GM21390 (cell line): ENCODE results near the gene RIOK3.
"Not testable (repeated sequence)": the region's sequence is repeated elsewhere in the genome, so short reads cannot be mapped to it uniquely, and the experiment has no call there.

Source experiments
- ATAC-seq: cut with Tn5 transposase; IDR thresholded peaks from one replicate; pipeline ENCODE4 v1.9.1; 2021; ENCODE audit not compliant: unreplicated experiment

Gene RIOK3

DNA sequence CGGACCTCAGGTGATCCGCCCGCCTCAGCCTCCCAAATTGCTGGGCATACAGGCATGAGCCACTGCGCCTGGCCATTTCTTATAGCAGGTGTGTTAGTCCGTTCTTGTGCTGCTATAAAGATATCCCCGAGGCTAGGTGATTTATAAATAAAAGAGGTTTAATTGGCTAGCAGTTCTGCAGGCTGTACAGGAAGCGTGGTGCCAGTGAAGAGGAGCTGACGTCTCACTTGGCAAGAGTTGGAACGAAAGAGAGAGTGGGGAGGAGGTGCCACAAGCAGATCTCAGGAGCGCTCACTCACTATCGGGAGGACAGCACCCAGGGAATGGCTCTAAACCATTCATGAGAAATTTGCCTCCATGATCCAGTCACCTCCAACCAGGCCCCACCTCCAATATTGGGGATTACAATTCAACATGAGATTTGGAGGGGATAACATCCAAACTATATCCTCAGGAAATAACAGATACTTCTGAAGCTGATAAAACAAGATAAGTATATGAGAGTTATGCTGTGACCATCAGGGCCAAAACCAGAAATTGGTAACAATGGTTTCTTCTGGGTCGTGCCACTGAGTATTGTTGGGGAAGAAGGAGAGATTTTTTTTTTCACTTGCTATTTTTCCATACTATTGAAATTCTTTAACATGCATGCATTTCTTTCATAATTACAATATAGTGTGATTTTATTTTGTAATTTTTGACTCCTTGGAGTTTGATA, 42.8 kb downstream of the RIOK3 start:
- no peak for ATAC-seq

DNA sequence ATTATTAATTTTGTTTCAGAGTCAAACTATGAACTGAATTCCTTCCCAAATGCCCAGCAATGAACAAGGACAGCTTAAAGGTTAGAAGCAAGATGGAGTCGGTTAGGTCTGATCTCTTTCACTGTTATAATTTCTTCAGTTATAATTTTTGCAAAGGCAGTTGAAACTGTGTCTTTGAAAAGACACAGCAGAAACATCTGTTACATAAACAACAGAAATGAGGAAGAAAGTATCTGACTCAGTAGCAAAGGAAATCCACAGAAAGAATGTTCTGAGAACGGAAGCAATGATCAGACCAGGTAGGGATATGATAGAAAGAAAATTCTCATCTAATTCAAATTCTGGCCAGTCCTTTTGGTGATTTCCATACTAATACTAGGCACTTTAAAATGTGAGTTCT, 45.0 kb downstream of the RIOK3 start:
- ATAC-seq: no peak

DNA sequence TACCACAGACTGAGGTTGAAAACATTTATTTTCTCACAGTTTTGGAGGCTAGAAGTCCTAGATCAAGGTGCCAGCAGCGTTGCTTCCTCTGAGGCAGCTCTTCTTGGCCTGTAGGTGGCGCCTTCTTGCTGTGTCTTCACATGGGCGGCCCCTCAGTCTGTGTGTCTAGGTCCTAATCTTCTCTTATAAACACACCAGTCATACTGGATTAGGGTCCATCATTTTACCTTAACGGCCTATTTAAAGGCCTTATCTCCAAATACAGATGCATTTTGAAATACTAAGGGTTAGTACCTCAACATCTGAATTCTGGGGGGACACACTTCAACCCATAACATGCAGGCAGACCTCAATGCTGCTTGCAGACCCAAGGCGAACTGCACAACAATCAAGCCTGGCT, 45.8 kb downstream of the RIOK3 start:
- peak; percentile 29 for ATAC-seq

DNA sequence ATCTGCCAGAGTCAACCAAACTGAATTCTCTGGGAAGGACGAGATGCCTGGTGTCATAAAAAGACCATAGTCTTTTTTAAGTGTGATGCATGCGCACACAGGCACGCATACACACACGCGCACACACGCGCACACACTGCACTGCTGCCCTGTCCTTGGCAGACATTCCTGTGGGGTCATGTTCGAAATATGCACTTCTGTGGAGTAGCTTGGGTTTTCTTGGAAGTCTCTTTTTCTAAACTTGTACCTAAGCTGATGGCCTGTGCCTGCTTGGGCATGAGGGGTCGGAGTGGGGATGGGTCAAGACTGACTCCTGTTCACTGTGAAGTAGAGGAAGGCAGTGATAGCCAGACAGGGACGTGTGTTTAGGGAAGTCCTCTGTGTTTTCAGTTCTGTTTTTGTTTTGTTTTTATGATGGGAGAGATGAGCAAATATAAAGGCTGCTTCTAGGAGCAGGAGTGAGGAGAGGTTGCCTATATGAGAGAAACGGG, 46.2 kb downstream of the RIOK3 start:
- no peak for ATAC-seq

DNA sequence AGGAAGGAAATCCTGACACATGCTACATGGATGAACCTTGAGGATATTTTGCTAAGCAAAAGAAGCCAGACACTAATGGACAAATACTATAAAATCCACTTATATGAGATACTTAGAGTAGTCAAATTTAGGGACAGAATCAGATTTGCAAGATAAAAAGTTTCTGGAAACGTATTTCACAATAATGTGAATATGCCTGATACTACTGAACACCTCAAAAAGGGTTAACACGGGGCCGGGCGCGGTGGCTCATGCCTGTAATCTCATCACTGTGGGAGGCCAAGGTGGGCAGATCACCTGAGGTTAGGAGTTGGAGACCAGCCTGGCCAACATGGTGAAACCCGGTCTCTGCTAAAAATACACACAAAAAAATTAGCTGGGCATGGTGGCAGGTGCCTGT, 48.5 kb downstream of the RIOK3 start:
- no peak for ATAC-seq

DNA sequence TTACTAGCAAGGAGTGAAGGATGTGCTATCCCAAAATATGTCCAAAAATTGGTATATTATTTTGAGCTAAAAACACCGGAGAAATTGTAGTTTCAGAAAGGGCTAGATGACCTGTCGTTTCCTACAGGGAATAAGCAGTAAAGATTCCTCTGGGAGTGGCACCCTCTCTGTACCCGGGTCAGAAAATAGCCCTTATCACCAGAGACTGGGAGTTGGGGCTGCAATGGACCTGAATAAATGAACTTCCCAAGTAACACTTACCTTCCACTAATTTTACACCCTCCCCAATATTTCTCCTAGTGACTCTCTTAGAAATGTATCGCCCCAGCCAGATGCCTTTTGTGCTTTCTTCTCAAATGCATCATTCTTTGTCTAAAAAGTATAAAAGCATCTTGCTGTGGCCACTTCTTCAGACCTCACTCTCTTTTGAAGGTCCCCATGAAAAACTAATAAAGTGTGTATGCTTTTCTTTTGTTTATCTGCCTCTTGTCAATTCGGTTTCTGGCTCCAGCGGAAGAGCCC, 49.5 kb downstream of the RIOK3 start:
- ATAC-seq: no peak

DNA sequence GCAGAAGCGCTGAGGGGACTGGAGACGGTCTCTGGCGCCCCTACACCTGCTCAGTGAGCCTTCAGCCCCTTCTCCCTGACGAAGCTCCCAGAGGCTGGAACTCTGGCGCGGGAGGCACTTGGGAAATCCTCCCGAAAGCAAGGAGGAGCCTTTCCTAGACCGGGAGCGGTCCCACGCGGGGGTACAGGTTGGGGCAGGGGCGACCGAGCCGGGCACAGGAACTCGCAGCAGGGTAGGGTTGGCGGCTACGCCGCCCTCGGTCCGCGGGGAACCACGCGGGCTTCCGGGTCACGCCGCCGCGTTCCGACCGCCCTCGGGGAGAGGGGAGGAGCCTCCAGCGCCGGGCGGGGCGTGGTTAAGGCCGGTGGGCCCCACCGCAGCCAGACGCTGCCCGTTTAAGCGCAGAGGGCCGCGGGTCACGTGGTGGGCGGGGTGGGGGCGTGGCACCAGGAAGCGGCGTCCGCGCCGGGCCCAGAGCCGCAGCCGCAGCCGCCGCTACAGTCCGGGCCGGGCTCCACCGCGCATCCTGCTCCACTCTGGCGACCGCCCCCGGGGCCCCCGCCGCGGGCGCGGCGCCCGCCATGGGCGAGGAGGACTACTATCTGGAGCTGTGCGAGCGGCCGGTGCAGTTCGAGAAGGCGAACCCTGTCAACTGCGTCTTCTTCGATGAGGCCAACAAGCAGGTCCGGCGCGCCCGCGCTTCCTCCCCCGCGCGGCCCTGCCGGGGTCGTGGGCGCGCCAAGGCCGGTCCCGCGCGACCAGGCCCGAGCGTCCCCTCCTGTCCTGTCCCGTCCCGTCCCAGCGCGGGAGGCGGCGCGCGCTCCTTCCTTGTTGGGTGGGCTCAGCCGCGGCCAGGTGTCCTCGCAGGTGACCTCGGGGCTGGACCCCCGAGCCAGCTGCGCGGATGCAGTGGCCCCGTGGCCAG, 50.2 kb downstream of the RIOK3 start, which contains the start of gene RMC1:
Gene RMC1, plus strand, starts transcription at position 474 of the 925 bp plus-strand sequence. Its CDS starts 108 bp downstream, at position 582.
- ATAC-seq: peak; percentile 75

DNA sequence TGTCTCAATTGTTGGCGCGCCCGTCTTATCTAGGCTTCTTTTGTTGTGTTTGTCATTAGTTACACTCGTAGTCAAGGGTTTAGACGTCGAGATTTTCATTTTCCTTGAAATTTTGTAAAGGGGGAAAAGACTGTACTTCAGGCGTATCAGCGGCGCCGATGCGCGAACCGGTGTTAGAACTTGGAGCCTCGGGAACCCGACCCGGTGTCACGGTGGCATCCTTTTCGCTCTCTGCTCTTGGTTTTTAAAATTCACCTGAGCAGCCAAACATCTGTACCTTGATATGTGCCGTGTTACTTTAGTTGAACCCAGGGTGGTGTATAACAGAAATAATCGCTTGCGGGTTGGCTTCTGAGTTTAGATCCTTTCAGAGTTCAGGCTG, 50.9 kb downstream of the RIOK3 start:
- ATAC-seq: no peak

DNA sequence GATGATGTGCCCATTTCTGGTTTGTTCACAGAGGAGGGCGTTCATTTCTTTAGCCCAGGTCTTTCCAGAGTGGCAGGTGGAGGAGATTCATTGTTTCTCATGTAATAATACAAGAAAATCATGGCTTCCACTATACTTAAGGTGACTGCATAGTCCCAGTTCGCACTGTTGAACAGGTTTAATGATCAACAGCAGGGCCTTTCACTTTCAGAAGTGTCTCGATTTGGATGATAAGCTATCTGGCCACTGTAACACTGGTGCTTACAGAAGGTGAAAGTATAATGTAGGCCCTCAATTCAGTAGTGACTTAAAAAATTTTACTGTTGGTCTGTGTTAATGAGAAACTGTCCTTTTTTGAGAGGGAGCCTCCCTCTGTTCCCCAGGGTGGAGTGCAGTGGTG, 51.6 kb downstream of the RIOK3 start:
- ATAC-seq: peak; percentile 45

DNA sequence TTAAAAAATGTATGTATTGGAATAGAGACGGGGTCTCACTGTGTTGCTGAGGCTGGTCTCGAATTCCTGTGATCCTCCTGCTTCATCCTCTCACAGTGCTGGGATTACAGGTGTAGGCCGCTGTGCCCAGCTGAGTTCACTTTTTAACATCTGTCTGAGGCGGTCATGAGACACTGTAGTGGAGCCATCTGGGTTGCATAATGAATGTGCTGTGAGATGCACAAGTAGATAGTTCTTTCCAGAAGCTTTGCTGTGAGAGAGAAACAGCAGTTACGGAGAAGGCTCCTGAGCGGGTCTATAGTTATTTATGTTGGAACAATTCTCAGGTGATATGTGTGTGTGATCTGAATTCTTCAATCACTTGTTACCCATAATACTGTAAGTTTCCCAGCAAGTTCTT, 53.3 kb downstream of the RIOK3 start:
- ATAC-seq: no peak

DNA sequence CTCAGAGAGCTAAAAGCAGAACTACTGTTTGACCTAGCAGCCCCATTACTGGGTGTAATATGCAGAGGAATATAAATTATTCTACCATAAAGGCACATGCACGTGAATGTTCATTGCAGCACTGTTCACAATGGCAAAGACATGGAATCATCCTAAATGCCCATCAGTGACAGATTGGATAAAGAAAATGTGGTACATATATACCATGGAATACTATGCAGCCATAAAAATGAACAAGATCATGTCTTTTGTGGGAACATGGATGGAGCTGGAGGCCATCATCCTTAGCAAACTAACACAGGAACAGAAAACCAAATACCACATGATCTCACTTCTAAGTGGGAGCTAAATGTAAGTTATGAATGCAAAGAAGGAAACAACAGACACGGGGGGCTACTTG, 57.8 kb downstream of the RIOK3 start:
- not testable (repeated sequence) for ATAC-seq

DNA sequence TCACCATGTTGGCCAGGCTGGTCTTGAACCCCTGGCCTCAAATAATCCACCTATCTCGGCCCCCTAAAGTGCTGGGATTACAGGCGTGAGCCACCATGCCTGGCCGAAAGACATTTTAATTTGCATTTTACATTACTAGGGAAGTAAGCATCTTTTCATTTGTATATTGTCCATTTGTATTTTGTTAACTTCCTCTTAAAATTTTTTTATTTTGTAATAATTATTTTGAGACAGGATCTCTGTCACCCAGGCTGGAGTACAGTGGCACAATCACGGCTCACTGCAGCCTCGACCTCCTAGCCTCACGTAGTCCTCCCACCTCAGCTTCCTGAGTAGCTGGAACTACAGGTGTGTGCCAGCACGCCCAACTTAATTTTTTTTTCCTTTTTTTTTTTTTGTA, 59.1 kb downstream of the RIOK3 start:
- not testable (repeated sequence) for ATAC-seq

DNA sequence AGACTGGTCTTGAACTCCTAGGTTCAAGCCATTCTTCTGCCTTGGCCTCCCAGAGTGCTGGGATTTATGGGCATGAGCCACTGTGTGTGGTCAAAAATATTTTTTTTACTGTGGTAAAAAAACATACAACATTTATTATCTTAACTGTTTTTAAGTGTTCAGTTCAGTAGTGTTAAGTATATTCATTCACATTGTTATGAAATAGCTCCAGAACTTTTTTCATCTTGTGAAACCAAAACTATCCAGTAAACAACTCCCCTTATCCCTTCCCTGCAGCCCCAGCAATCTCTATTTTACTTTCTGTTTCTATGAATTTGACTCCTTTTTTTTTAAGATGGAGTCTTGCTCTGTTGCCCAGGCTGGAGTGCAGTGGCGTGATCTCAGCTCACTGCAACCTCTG, 59.6 kb downstream of the RIOK3 start:
- ATAC-seq: no peak

DNA sequence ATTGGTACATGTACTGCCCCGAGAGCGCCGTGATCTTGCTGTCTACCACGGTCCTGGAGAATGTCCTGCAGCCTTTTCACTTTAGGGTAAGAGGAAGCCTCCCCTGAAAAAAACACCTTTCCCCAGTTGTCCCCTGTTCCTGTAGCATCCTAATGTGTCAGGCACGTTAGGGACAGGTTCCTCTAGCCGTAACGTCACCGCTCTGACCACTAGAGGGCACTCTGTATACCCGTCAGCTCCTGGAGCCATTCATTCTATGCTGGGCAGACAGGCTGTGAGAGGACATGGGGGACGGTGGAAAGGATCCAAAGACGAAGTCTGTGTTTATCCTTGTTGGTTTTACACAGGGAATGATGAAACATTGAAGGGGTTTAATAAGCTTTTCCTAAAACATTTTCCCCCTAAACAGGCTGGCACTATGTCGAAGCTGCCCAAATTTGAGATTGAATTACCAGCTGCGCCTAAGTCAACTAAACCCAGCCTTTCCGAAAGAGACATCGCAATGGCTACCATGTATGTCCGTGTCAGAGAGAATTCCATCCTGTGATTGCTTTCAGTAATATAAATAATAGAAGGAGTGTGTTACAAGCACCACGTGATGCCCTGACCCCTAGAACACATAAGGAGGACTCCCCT, 62.9 kb downstream of the RIOK3 start:
- ATAC-seq: peak; percentile 88

DNA sequence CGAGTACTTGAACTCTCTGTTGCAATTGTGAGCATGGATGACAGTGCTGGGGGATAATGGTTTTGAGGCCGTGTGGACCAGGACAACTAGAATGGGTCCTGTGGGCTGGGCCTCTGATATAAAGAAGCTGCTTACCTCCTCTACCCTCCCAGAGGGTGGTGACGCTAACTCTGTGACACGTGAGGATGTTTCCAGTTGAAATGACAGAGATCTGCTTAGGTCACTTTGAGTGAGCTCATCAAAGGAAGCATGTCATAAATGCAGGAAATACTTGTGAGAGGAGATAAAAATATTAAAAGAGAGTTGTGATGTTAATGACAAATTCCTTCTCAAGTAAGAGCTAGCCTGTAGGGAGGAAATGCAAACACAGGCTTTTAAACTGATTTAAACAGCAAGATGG, 66.6 kb downstream of the RIOK3 start:
- no peak for ATAC-seq

DNA sequence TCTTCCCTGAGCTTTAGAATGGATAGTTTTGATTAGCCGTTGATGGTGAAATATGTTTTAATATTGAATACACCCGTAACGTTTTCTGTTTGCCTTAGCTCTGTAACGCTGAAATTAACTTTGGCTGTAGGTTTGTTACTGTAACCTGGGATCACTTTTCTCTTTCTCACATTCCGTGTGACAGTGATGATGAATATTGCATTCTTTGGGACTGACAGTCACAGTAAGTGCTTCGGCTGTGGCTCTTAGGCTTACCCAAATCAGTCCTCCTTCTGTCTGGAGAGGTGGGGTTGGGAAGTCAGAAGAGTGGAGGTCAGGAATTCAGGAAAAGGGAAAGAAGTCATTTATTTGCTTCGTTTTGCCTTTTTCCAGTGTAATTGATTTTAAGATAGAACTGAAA, 68.2 kb downstream of the RIOK3 start:
- ATAC-seq: no peak

DNA sequence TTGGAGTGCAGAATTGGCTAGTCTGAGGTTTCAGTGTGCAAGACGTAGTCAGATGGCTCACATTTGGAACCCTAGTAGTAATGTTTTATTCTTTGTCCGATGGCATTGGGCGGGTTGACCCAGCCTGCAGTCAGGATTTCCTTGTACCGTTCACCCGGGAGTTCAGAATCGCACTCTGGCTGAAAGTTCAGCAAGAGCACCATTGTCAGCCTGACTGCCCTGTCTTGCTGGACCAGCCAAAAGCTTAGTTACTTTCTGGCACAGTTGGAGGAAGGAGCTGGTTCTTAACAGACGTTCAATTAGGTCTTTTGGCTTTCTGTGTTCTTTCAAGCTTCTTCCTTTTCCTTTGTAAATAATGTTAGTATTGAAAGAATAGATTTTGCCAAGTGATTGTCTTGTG, 68.8 kb downstream of the RIOK3 start:
- no peak for ATAC-seq

DNA sequence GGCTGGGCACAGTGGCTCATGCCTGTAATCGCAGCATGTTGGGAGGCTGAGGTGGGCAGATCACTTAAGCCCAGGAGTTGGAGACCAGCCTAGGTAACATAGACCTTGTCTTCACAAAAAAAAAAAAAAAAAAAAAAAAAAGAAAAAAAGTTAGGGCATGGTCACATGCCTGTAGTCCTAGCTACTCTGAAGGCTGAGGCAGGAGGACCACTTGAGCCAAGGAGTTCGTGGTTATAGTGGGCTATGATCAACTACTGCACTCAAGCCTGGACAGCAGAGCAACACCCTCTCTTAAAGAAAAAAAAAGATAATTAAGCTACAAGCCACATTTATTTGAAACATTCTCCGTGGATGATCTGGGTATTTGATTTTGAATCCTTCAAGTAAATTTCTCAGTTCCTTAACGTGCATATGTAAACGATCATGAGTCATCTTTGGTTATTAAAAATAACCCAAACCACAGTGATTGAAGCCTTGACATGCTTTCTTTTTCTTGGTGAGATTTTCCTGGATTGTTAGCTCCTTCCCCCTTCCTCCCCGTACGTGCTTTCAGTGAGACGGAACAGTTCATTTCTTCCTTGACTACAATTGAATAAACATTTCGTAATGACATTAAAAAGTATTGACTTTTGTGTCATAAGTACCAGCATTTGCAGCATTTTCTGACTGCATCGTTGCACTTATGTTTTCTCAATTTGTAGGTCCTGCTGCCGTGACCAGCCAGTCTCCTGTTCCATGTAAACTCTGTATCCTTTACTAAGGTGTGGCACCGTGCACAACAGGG, 70.5 kb downstream of the RIOK3 start:
- ATAC-seq: peak; percentile 53

DNA sequence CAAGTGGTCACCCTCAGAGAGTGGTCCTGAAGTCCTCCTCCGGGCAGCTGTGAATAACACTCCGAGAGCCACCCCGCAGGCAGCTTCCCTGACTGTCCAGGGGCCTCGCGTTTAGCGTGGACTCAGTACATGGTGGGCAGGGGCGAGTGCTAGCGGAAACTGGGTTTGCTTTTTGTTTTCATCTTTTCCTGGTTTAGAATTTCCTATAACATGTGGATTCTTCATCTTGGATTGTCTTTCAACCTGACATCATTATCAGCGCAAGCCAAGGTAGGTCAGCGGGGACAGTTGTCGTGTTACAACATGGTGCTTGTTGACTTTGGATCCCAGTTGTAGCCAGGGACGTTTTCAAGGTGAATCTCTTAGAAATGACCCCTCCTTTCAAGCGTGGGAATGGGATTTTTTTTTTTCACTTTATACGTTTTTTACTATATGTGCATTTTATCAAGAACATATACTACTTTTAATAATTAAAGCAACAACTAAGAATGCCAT, 71.2 kb downstream of the RIOK3 start:
- ATAC-seq: no peak

DNA sequence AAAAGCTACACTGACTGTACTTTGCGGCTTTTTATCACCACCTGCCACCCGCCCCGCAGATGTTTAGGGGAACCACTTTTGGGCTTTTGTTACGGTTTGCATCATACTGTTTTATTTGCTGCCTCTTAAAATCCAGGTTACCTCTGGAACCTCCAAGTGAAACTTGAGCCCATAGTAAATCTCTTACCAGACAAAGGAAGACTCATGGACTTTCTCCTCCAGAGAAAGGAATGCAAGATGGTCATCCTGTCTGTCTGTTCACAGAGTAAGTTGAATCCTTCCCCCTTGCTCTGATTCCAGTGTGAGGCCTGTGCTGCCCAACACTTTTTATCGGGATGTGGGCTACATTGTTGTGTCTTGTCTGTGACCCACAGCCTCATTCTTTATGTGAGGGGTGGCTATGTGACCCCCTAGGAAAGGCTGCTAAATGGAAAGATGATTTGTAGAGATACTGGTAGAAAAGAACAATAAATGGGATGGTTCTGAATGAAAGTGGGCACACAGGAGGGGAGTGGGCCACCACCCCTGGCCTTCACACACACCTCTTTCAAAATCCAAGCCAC, 73.5 kb downstream of the RIOK3 start:
- no peak for ATAC-seq
